Calu3 (cell line): ENCODE results near the gene RNF141. TPM values are rescaled to one million over a fixed set of nuclear protein-coding genes. Genes with fewer than 3 reads are reported as not detected.

Experiments used
- BruUV-seq: library from RNA; stranded (reverse); fragments of 400-500 nt; replicated peaks from 2 replicates; lab custom pipeline; 2021; lab: Mats Ljungman, UMichigan
- CTCF ChIA-PET: fragments of 300-600 bp; sonication (Branson Sonifier 250); formaldehyde crosslinking; loops from one replicate; lab custom pipeline; 2022; ENCODE audit warnings: antibody characterized with exemption; lab: Charles Lee
- DNase-seq: peaks from one replicate; pipeline ENCODE4 v3.0.0; 2022
- H3K27ac Mint-ChIP-seq: one replicate; pipeline ENCODE4 v1.8.0; 2022; ENCODE audit warnings: mixed read lengths; ENCODE audit not compliant: unreplicated experiment
- H3K27me3 Mint-ChIP-seq: one replicate; pipeline ENCODE4 v1.8.0; 2022; ENCODE audit warnings: mixed read lengths; ENCODE audit not compliant: unreplicated experiment
- H3K36me3 Mint-ChIP-seq: one replicate; pipeline ENCODE4 v1.8.0; 2022; ENCODE audit warnings: mild to moderate bottlenecking, moderate library complexity, mixed read lengths; ENCODE audit not compliant: insufficient read depth, unreplicated experiment
- H3K4me1 Mint-ChIP-seq: one replicate; pipeline ENCODE4 v1.8.0; 2022; ENCODE audit warnings: mild to moderate bottlenecking, low read depth, mixed read lengths; ENCODE audit not compliant: unreplicated experiment
- H3K4me3 Mint-ChIP-seq: one replicate; pipeline ENCODE4 v1.8.0; 2022; ENCODE audit warnings: mild to moderate bottlenecking, low read depth, moderate library complexity, mixed read lengths; ENCODE audit not compliant: unreplicated experiment
- H3K9me3 Mint-ChIP-seq: one replicate; pipeline ENCODE4 v1.8.0; 2022; ENCODE audit warnings: low read depth, mixed read lengths; ENCODE audit not compliant: unreplicated experiment
- CTCF ChIP-seq: fragments of 200-600 bp; IDR thresholded peaks from one replicate; pipeline ENCODE4 v1.8.0; 2022; ENCODE audit warnings: antibody characterized with exemption; ENCODE audit not compliant: unreplicated experiment
- intact Hi-C: fragments of 100-400 bp; cut with micrococcal nuclease; formaldehyde crosslinking; loops from one replicate; pipeline ENCODE4 v1.10.0; 2022; ENCODE audit not compliant: unreplicated experiment
- total RNA-seq: library from RNA; stranded (reverse); gene quantifications from 2 replicates; pipeline ENCODE4 v1.2.3, GENCODE V29; 2022

RNF141 gene
- total RNA-seq, 1 experiment from 2014 or later: 33.9 TPM

GRCh38 chr11:10503221-10503620 is 37.8 kb downstream of the RNF141 start:
- H3K27ac Mint-ChIP-seq: no peak overlapping the region
- no TSS peak for BruUV-seq
- H3K27me3 Mint-ChIP-seq: no peaks in the 10 kb centered on the region
- no peak for DNase-seq
- CTCF ChIA-PET: interaction anchor here (0.6 kb wide), 1 partner anchor 61 kb away, joined by 3 read pairs; no protein-coding TSS in a partner anchor
- no peak overlapping the region for H3K4me3 Mint-ChIP-seq
- H3K36me3 Mint-ChIP-seq: no peaks in the 10 kb centered on the region
- H3K9me3 Mint-ChIP-seq: no peaks in the 10 kb centered on the region
- intact Hi-C loops: no loop called here
- no peaks in the 10 kb centered on the region for H3K4me1 Mint-ChIP-seq
- TF ChIP-seq CTCF: no peak

GRCh38 chr11:10502770-10503169 is 38.2 kb downstream of the RNF141 start:
- Mint-ChIP-seq H3K27ac (no peak overlapping the region), H3K36me3 (no peaks in the 10 kb centered on the region), H3K9me3 (no peaks in the 10 kb centered on the region), H3K4me1 (no peaks in the 10 kb centered on the region), H3K4me3 (no peak overlapping the region), H3K27me3 (no peaks in the 10 kb centered on the region)
- CTCF ChIA-PET: interaction anchor here (0.6 kb wide), 1 partner anchor 60 kb away, joined by 3 read pairs; no protein-coding TSS in a partner anchor
- no TSS peak for BruUV-seq
- DNase-seq: no peak
- TF ChIP-seq CTCF: no peak
- intact Hi-C loops: no loop called here

- Mint-ChIP-seq H3K36me3 (no peaks in the 10 kb centered on the region), H3K9me3 (no peaks in the 10 kb centered on the region), H3K27me3 (no peaks in the 10 kb centered on the region), H3K4me3 (no peak overlapping the region), H3K27ac (no peak overlapping the region), H3K4me1 (no peaks in the 10 kb centered on the region)
- intact Hi-C loops: no loop called here
- BruUV-seq: no TSS peak
- TF ChIP-seq CTCF: no peak
- no peak for DNase-seq
- CTCF ChIA-PET: interaction anchor here (0.6 kb wide), 1 partner anchor 60 kb away, joined by 3 read pairs; no protein-coding TSS in a partner anchor
Observed at GRCh38 chr11:10502065-10502680, 38.8 kb downstream of the RNF141 start.

- no peaks in the 10 kb centered on the region for H3K4me1 Mint-ChIP-seq
Observed at GRCh38 chr11:10500757-10501684, 40.0 kb downstream of the RNF141 start.

More at GRCh38 chr11:10500757-10501684, 40.0 kb downstream of the RNF141 start:
- Mint-ChIP-seq H3K4me3 (no peak overlapping the region), H3K36me3 (no peaks in the 10 kb centered on the region), H3K27me3 (no peaks in the 10 kb centered on the region), H3K27ac (no peak overlapping the region), H3K9me3 (no peaks in the 10 kb centered on the region)
- CTCF ChIA-PET: no interaction called here
- intact Hi-C loops: no loop called here
- BruUV-seq: no TSS peak
- no peak for TF ChIP-seq CTCF
- DNase-seq: no peak
